GM12891 (cell line): ENCODE results near the gene POC1A.
"Not testable (repeated sequence)": the region's sequence is repeated elsewhere in the genome, so short reads cannot be mapped to it uniquely, and the experiment has no call there.

Experiments used
- DNase-seq: peaks from one replicate; pipeline ENCODE4 v3.0.0; 2011; ENCODE audit warnings: low spot score; ENCODE audit not compliant: insufficient read length
- FAIRE-seq: peaks from 2 replicates; lab custom pipeline; 2011; peaks lifted over from hg19 to GRCh38; lab: Jason Lieb, UNC
- PAX5 ChIP-seq: IDR thresholded peaks from 2 replicates; pipeline ENCODE4 v1.6.1; 2011; ENCODE audit warnings: low read length, moderate library complexity, mild to moderate bottlenecking; ENCODE audit not compliant: insufficient read depth, severe bottlenecking
- POLR2A ChIP-seq: IDR thresholded peaks from 2 replicates; pipeline ENCODE4 v1.6.1; 2011; ENCODE audit warnings: low read depth, low read length, control low read depth
- POLR2AphosphoS5 ChIP-seq: IDR thresholded peaks from 2 replicates; pipeline ENCODE4 v1.6.1; 2011; ENCODE audit warnings: low read depth, low read length, control low read depth
- POU2F2 ChIP-seq: IDR thresholded peaks from 2 replicates; pipeline ENCODE4 v1.6.1; 2011; ENCODE audit warnings: low read depth, mild to moderate bottlenecking, control low read depth, low read length, moderate library complexity
- SPI1 ChIP-seq: IDR thresholded peaks from 2 replicates; pipeline ENCODE4 v1.6.1; 2011; ENCODE audit warnings: low read depth, low read length, control low read depth
- TAF1 ChIP-seq: IDR thresholded peaks from 2 replicates; pipeline ENCODE4 v1.6.1; 2011; ENCODE audit warnings: low read depth, low read length, control low read depth

POC1A gene

DNA sequence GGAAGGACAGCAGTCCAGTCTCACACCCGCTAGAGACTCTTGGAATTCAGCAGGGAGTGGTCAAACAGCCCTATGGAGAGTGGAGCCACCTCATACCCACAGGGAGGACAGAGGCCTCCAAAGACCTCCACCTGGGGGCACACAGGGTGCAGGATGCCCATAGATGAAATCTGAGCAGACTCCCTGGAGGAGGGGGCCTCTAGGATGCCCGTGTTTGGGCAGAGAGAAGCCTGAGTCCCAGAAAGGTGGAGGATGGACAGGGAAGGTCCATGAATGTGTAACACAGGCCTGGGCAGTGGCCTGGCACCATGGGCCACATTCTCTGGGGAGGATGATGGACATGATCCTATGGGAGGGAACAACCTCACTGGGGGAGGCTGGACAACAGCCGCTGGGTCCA is 119.6 kb downstream of the POC1A start:
- no peak for TF ChIP-seq POLR2AphosphoS5
- no peak for TF ChIP-seq SPI1
- no peak for TF ChIP-seq TAF1
- no peak for TF ChIP-seq POU2F2
- TF ChIP-seq PAX5: no peak
- no peak for TF ChIP-seq POLR2A
- FAIRE-seq: no peak
- DNase-seq: no peak

DNA sequence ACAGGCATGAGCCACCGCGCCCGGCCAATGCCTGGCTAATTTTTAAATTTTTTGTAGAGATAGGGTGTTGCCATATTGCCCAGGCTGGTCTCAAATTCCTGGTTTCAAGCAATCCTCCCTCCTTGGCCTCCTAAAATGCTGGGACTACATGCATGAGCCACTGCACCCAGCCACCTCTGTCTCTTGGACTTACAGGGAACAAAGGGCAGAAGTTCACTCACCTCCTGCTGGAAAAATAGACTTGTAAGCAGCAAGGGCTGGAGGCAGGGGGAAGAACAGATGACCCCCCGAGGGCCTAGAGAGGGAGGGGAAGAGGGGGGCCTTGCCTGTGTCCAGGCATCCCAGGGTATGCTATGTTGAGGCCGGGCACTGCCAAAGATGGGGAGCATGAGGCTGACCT is 120.0 kb downstream of the POC1A start:
- TF ChIP-seq POLR2AphosphoS5 (no peak), POU2F2 (no peak), POLR2A (no peak), SPI1 (no peak), TAF1 (no peak), PAX5 (no peak)
- no peak for FAIRE-seq
- no peak for DNase-seq

DNA sequence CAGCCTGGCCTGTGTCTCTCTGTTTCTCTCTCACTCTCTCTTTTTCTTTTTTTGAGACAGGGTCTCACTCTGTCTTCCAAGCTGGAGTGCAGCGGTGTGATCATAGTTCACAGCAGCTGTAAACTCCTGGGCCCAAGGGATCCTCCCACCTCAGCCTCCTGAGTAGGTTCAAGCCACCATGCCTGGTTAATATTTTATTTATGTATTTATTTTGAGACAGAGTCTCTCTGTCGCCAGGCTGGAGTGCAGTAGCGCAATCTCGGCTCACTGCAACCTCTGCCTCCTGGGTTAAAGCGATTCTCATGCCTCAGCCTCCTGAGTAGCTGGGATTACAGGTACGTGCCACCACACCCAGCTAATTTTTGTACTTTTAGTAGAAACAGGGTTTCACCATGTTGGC is 120.5 kb downstream of the POC1A start:
- not testable (repeated sequence) for FAIRE-seq, DNase-seq

DNA sequence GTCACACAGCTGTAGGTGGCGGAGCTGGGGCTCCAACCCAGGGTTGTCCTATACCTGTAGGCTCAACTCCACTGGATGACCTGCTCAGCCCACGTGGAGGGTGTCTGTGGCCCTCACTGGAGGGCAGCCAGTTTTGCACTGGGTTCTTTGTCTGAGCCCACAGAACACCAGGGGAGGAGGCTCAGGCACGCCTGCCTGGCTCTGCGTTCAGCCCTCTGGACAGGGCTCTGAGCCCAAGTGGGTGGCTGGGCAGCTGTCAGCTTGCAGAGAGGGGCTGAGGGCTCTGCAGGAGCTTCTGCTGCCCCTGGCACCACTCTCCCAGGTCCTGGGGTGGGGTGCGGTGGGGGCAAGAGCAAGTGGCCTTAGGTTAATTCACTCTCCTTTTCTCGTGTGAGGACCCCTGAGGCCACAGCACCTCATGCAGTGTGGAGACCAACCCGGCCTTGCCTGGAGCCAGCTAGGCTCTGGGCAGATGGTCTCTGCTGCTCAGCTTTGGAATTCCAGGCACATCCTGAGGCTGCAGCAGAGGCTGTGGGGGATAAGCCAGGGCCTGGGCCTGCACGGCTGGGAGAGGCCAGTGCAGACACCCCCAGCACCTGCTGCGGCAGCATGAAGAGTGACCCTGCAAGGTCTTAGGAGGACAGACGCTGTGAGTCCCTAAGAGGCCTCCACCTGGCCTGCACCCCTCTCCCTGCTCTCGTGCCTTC is 121.4 kb downstream of the POC1A start:
- FAIRE-seq (no peak), DNase-seq (no peak)
- TF ChIP-seq SPI1 (no peak), POLR2A (no peak)

DNA sequence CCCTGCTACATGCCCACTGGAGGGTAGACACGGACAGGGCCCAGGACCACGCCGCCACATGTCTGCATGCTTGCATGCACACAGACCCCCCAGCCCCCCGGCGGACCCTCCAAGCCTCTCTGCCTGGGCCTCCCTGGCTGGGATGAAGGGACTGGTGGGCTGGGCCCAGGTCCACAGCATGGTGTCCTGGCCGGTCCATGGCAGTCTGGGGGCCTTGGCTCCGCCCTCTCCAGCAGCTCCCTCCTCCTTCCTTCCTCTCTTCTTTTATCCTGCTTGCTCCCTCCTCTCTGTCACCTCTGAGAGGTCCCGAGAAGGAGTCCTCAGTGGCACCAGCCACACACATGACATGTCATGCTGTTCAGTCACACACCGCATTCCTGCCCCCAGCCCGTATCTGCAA is 122.3 kb downstream of the POC1A start:
- DNase-seq (no peak), FAIRE-seq (no peak)
- no peak for TF ChIP-seq SPI1
- TF ChIP-seq TAF1: no peak
- no peak for TF ChIP-seq POLR2AphosphoS5
- no peak for TF ChIP-seq POLR2A

DNA sequence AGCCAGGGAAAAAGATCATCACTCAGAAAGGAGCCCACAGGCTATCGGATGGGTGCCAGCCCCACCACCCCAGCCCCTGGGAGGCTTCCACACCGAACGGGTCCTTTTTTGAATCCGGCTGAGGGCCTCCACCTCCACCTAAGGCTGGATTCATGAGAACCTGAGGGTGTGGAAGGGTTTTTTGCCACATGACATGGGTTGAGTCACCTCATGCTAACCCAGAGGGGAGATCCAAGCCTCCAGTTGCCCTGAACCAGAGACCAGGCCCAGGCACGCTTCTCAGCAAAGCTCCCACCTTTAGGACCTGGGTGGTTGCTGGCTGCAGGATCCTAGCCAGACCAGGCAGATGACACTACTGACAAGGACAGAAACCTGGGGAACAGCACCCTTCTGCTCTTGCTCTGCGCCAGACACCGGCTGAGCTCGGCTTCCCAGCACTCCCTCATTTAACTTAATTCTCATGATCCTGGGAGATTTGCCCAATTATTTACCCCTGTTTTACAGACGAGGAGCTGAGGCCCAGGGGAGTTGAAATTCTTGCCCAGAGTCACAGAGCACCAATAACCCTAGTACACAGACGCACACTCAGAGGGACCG is 123.4 kb downstream of the POC1A start:
- TF ChIP-seq POLR2AphosphoS5 (no peak), POU2F2 (no peak), SPI1 (no peak), TAF1 (no peak), POLR2A (no peak), PAX5 (no peak)
- FAIRE-seq (no peak), DNase-seq (no peak)

DNA sequence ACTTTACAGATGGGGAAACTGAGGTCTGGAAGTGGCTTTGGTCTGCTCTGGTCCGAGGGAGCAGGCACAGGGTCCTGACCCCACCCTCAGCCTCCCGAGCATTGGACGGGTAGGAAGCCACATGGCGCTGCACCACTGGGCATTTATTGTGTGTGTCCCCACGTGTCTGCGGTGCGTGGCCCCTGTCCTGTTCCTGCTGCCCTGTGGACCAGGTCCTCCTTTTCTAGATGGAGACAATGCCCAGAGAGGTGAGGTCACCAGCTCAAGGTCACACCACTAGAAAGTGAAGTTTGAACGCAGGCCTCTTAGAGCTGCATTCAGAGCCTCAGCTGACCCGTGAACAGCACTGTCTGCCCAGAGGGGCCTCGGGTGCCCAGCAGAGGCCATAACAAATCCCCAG is 124.7 kb downstream of the POC1A start:
- TF ChIP-seq POLR2AphosphoS5 (no peak), POLR2A (no peak), TAF1 (no peak), SPI1 (no peak), POU2F2 (no peak), PAX5 (no peak)
- FAIRE-seq (no peak), DNase-seq (no peak)

DNA sequence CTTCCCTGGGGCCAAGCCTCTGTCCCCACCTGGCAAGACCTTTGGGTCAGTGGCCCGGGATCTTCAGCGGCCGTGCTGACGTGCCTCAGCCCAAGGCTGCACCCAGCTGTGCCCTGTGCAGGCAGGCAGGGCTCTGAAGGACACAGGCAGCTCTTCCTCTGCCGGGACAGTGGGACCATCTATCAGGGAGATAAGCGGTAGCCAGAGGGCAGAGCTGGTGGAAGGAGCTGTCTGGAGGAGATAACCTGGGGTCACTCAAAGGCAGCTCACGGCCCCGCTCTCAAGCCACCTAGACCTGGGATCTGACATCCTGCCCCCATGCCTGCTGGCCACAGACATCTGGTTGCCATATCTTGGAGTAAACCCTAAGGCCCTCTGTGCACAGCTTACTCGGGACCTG is 125.2 kb downstream of the POC1A start:
- DNase-seq (no peak), FAIRE-seq (no peak)
- no peak for TF ChIP-seq SPI1

DNA sequence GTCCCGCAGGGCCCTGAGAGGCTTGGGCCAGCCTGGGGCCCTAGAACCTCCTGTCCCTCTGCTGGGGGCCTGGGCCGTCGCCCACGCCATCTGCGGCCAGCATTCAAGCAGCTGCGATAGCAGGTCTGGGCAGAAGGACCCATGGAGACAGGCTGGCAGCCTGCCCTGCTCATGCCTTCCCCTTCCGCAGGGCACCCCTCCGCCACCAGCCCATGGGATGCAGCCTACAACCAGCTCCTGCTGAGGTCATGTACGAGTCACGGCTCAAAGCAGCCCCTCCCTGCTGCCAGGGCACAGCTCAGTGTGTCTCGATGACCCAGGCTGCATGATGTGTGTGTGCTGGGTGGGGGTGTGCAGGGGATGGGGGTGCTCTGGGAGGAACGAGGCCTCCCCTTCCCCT is 125.7 kb downstream of the POC1A start:
- FAIRE-seq: no peak
- DNase-seq: no peak
- no peak for TF ChIP-seq POLR2A
- TF ChIP-seq PAX5: no peak
- no peak for TF ChIP-seq SPI1
- no peak for TF ChIP-seq POU2F2
- no peak for TF ChIP-seq TAF1
- TF ChIP-seq POLR2AphosphoS5: no peak

DNA sequence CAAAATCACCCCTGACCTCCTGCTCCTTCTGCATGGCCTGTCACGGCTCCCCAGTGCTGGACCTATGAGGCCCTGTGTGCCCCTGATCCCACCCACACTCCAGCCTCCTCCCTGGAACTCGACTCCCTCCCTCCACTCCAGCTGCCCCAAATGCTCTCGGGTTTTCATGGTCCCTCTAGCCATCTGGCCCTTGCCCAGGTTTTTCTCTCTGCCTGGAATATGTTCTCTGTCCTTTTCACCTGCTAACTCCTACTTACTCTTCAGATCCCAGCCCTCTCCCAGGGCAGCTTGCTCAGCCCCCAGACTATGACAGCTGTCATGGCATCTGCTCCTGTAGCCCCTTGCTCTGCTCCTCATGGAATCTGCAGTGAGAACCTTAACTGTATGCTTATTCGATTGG is 128.2 kb downstream of the POC1A start:
- FAIRE-seq: no peak
- TF ChIP-seq PAX5 (no peak), SPI1 (no peak), POLR2A (no peak), TAF1 (no peak), POU2F2 (no peak), POLR2AphosphoS5 (no peak)
- no peak for DNase-seq
